Lower leg skin (tissue), 3 donors: Measurements from ENCODE around the gene EXO1.

Experiments used
- POLR2A ChIP-seq, 2 donors: fragments of 450-650 bp; IDR thresholded peaks; one replicate each; pipeline ENCODE4 v1.6.1; 2016 to 2017; ENCODE audit warnings: antibody characterized with exemption in 2 of 2, mild to moderate bottlenecking in 1 of 2, moderate library complexity in 1 of 2
- TF ChIP-seq, protein P1 (sequence below), 3 donors: fragments of 450-650 bp; IDR thresholded peaks; one replicate each; pipeline ENCODE4 v1.5.1; 2016; ENCODE audit warnings: antibody characterized with exemption in 3 of 3, mild to moderate bottlenecking in 3 of 3, moderate library complexity in 2 of 3

DNA sequence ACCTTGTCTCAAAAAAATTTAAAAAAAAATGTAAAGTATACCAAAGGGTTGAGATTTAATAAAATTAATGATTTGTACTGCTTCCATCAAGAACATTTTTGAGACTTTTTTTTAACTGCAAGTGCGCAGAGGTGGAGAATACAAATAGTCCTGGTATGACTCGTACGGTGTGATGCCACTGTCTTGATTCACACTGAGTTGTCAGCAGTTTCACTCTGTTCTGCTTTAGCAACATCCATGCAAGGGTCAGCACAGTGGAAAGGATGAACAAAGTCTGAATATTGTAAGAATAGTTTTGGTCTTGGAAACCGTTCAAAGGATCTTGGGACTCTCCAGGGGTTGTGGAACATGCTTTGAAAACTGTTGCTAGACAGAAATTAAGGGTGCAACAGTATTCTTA, 40.2 kb downstream of the EXO1 start:
- TF ChIP-seq POLR2A (IDR thresholded peaks at IDR 0.05) = no peak
- TF ChIP-seq, protein P1, sequence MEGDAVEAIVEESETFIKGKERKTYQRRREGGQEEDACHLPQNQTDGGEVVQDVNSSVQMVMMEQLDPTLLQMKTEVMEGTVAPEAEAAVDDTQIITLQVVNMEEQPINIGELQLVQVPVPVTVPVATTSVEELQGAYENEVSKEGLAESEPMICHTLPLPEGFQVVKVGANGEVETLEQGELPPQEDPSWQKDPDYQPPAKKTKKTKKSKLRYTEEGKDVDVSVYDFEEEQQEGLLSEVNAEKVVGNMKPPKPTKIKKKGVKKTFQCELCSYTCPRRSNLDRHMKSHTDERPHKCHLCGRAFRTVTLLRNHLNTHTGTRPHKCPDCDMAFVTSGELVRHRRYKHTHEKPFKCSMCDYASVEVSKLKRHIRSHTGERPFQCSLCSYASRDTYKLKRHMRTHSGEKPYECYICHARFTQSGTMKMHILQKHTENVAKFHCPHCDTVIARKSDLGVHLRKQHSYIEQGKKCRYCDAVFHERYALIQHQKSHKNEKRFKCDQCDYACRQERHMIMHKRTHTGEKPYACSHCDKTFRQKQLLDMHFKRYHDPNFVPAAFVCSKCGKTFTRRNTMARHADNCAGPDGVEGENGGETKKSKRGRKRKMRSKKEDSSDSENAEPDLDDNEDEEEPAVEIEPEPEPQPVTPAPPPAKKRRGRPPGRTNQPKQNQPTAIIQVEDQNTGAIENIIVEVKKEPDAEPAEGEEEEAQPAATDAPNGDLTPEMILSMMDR (IDR thresholded peaks at IDR 0.05) = no peak
